NB4 (cell line): Measurements from ENCODE around the gene DCHS2.

Source experiments
- DNase-seq: peaks from one replicate; pipeline ENCODE4 v3.0.0; 2010; ENCODE audit warnings: low read depth
- H3K4me3 ChIP-seq: one replicate; pipeline ENCODE4 v1.5.1; 2011; ENCODE audit warnings: mild to moderate bottlenecking, low read depth, low read length, moderate library complexity
- CTCF ChIP-seq: IDR thresholded peaks from one replicate; pipeline ENCODE4 v1.5.1; 2012; ENCODE audit warnings: low read depth, low read length
- MAX ChIP-seq: IDR thresholded peaks from 2 replicates; pipeline ENCODE4 v1.6.1; 2011; ENCODE audit warnings: low read depth, low read length
- MYC ChIP-seq: IDR thresholded peaks from 2 replicates; pipeline ENCODE4 v1.6.1; 2011; ENCODE audit warnings: low read depth, low read length
- POLR2A ChIP-seq: IDR thresholded peaks from 2 replicates; pipeline ENCODE4 v1.6.1; 2011; ENCODE audit warnings: mild to moderate bottlenecking; ENCODE audit not compliant: insufficient read length; ENCODE audit errors: extremely low read depth

DCHS2 gene

GRCh38 chr4:154307451-154307850 lies 184.1 kb downstream of the DCHS2 start:
- no peak for DNase-seq
- TF ChIP-seq CTCF = no peak
- no peak for TF ChIP-seq POLR2A
- TF ChIP-seq MYC = no peak
- no peak for TF ChIP-seq MAX
- no peak overlapping the region for H3K4me3 ChIP-seq

GRCh38 chr4:154305616-154306015 lies 186.0 kb downstream of the DCHS2 start:
- no peak overlapping the region for H3K4me3 ChIP-seq
- no peak for DNase-seq
- TF ChIP-seq MYC (no peak), CTCF (no peak), POLR2A (no peak), MAX (no peak)

- no peak overlapping the region for H3K4me3 ChIP-seq
- no peak for DNase-seq
- TF ChIP-seq POLR2A (no peak), CTCF (no peak), MYC (no peak), MAX (no peak)
Observed at GRCh38 chr4:154304679-154305078, 186.9 kb downstream of the DCHS2 start.

- TF ChIP-seq MYC = no peak
- DNase-seq = no peak
- no peak overlapping the region for H3K4me3 ChIP-seq
Observed at GRCh38 chr4:154294652-154295350, 196.8 kb downstream of the DCHS2 start.

GRCh38 chr4:154293427-154293826 lies 198.2 kb downstream of the DCHS2 start:
- no peak for TF ChIP-seq CTCF
- TF ChIP-seq POLR2A = no peak
- no peak for TF ChIP-seq MAX
- no peak for TF ChIP-seq MYC
- H3K4me3 ChIP-seq = no peak overlapping the region
- no peak for DNase-seq

GRCh38 chr4:154292589-154292988 lies 199.0 kb downstream of the DCHS2 start:
- peak; percentile 2 for DNase-seq
- TF ChIP-seq POLR2A (no peak), MAX (no peak), MYC (no peak), CTCF (no peak)
- H3K4me3 ChIP-seq = no peak overlapping the region
